A549 (cell line): ENCODE data around the gene HOXA10.

Source experiments
- BHLHE40 ChIP-seq: IDR thresholded peaks from 2 replicates; pipeline ENCODE4 v1.6.1; 2012; ENCODE audit warnings: low read depth, low read length, inconsistent platforms
- CEBPB ChIP-seq, 2 experiments: fragments of >200 bp in 1 of 2; sonication (Bioruptor Twin) in 1 of 2; formaldehyde crosslinking in 1 of 2; IDR thresholded peaks; 2 replicates each; pipeline ENCODE4 v1.6.1; 2012 to 2016
- CHD2 ChIP-seq: fragments of 150-350 bp; IDR thresholded peaks from 2 replicates; pipeline ENCODE4 v1.6.1; 2014; ENCODE audit warnings: low read length; ENCODE audit not compliant: partially characterized antibody
- CTCF ChIP-seq: fragments of >200 bp; sonication (Bioruptor Twin); formaldehyde crosslinking; IDR thresholded peaks from 3 replicates; pipeline ENCODE4 v1.5.1; 2016
- EP300 ChIP-seq, 2 experiments: fragments of >200 bp; sonication (Bioruptor Twin); formaldehyde crosslinking; IDR thresholded peaks; 2 replicates in 1 of 2; 3 replicates in 1 of 2; pipeline ENCODE4 v1.6.1; 2016 to 2017
- ESRRA ChIP-seq: fragments of 150-350 bp; IDR thresholded peaks from 2 replicates; pipeline ENCODE4 v1.6.1; 2014; ENCODE audit warnings: mild to moderate bottlenecking, low read length, borderline replicate concordance
- HOXB13 ChIP-seq: fragments of 250-450 bp; sonication (Bioruptor Pico); IDR thresholded peaks from 2 replicates; pipeline ENCODE4 v1.5.0; 2020; ENCODE audit warnings: low read depth, mild to moderate bottlenecking, moderate library complexity
- JUNB ChIP-seq: fragments of >200 bp; sonication (Bioruptor Twin); formaldehyde crosslinking; IDR thresholded peaks from 2 replicates; pipeline ENCODE4 v1.6.1; 2016
- POLR2A ChIP-seq: IDR thresholded peaks from 2 replicates; pipeline ENCODE4 v1.6.1; 2012; ENCODE audit warnings: mild to moderate bottlenecking, low read length
- SREBF2 ChIP-seq: fragments of 450-650 bp; IDR thresholded peaks from 2 replicates; pipeline ENCODE4 v1.6.1; 2014; ENCODE audit warnings: mild to moderate bottlenecking, moderate library complexity
- TP53 ChIP-seq: fragments of 250-450 bp; sonication (Bioruptor Pico); IDR thresholded peaks from 2 replicates; pipeline ENCODE4 v1.5.0; 2021; ENCODE audit warnings: mild to moderate bottlenecking, moderate library complexity
- ZFP36 ChIP-seq: fragments of 450-650 bp; IDR thresholded peaks from 2 replicates; pipeline ENCODE4 v1.6.1; 2014; ENCODE audit warnings: borderline replicate concordance; ENCODE audit not compliant: partially characterized antibody
- TF ChIP-seq, protein P1 (sequence below): fragments of 150-350 bp; IDR thresholded peaks from 2 replicates; pipeline ENCODE4 v1.6.1; 2014; ENCODE audit warnings: low read depth, mild to moderate bottlenecking, low read length

DNA sequence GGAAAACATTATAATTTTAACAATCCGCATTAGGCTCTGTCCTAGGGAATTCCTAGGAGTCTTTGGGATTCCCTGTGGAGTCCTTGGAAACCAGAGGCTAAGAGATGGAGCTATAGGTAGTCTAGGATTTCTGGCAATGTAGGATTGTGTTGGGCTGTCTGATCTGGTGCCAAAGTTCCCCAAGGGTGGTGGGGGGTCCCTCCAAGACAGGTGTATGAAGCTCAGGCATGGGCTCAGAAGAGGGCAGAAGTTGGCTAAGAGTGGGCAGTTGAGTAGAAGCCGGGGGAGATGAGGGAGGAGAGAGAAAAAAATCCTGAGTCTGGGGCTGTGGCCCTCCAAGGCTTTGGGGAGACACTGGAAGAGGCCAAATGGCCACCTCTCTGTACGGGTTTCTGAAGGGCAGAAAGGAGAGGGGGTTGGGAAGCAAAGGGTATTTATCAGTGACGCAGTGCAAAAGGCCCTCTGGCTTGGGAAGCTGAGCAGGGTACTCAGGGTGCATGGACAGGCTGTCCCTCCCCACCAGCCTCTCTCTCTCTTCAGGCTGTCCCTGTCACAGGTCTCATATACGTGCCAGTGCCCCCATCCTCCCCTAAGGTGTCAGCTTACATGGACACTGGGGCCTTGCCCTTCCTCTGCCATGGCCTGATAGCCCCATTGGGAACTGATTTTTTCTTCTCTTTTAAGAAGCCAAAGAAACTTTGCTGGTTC lies 27.5 kb downstream of the HOXA10 start:
- TF ChIP-seq POLR2A (no peak), HOXB13 (CRISPR knock-in tag) (no peak), CHD2 (no peak), TP53 (CRISPR knock-in tag) (no peak), EP300 (IDR thresholded peaks at IDR 0.05) (no peak), CTCF (no peak), ZFP36 (no peak), BHLHE40 (no peak), JUNB (no peak), CEBPB (IDR thresholded peaks at IDR 0.05) (no peak), ESRRA (no peak), SREBF2 (no peak)
- TF ChIP-seq, protein P1, sequence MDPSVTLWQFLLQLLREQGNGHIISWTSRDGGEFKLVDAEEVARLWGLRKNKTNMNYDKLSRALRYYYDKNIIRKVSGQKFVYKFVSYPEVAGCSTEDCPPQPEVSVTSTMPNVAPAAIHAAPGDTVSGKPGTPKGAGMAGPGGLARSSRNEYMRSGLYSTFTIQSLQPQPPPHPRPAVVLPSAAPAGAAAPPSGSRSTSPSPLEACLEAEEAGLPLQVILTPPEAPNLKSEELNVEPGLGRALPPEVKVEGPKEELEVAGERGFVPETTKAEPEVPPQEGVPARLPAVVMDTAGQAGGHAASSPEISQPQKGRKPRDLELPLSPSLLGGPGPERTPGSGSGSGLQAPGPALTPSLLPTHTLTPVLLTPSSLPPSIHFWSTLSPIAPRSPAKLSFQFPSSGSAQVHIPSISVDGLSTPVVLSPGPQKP, result no peak
